ENCODE results near the gene ACP4.
"Not testable (repeated sequence)": the region's sequence is repeated elsewhere in the genome, so short reads cannot be mapped to it uniquely, and the experiment has no call there.

Gene ACP4

GRCh38 chr19:50773454-50773853 lies 16.8 kb upstream of the ACP4 start:
- not testable (repeated sequence) for H3K9me2 ChIP-seq (ENCODE audit: low read depth, low read length); H4K20me1 ChIP-seq (ENCODE audit: insufficient read depth, low read length); H3K9ac ChIP-seq (ENCODE audit: low read length); H3K4me2 ChIP-seq (ENCODE audit: low read length); H2AFZ ChIP-seq (ENCODE audit: low read length); H3K4me1 ChIP-seq (ENCODE audit: insufficient read depth, low read length, severe bottlenecking); H3K79me2 ChIP-seq (ENCODE audit: insufficient read depth, low read length); H3K36me3 ChIP-seq (ENCODE audit: insufficient read depth, low read length); H3K27me3 ChIP-seq (ENCODE audit: insufficient read depth, low read length); H3K9me3 ChIP-seq (ENCODE audit: low read length); H3K4me3 ChIP-seq (ENCODE audit: low read depth, low read length, poor library complexity, severe bottlenecking); H3F3A ChIP-seq (ENCODE audit: insufficient read depth, low read length); H3K27ac ChIP-seq (ENCODE audit: low read depth, low read length, poor library complexity, severe bottlenecking)

DNA sequence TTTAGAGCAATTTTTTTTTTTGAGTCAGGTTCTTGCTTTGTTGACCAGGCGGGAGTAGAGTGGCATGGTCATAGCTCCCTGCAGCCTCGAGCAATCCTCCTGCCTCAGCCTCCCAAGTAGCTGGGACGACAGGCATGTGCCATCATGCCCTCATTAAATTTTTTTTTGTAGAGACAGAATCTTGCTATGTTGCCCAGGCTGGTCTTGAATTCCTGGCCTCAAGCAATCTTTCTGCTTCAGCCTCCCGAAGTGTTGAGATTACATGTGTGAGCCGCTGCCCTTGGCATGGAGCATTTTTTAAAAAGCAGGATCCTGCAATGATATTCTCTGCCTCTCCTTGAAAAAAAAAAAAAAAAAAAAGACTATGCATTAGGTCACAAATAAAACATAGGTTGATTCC lies 14.1 kb upstream of the ACP4 start:
- Histone ChIP-seq H3F3A (ENCODE audit: insufficient read depth, low read length) (no peaks in the 10 kb centered on the region), H3K4me2 (ENCODE audit: low read length) (no peak overlapping the region), H3K4me1 (ENCODE audit: insufficient read depth, low read length, severe bottlenecking) (no peaks in the 10 kb centered on the region), H3K36me3 (ENCODE audit: insufficient read depth, low read length) (no peaks in the 10 kb centered on the region; the same call in 1 of the 2 replicates), H2AFZ (ENCODE audit: low read length) (no peak overlapping the region), H3K9me2 (ENCODE audit: low read depth, low read length) (no peaks in the 10 kb centered on the region), H3K4me3 (ENCODE audit: low read depth, low read length, poor library complexity, severe bottlenecking) (no peak overlapping the region), H3K27ac (ENCODE audit: low read depth, low read length, poor library complexity, severe bottlenecking) (no peak overlapping the region), H4K20me1 (ENCODE audit: insufficient read depth, low read length) (no peaks in the 10 kb centered on the region), H3K27me3 (ENCODE audit: insufficient read depth, low read length) (no peaks in the 10 kb centered on the region), H3K9me3 (ENCODE audit: low read length) (no peaks in the 10 kb centered on the region), H3K9ac (ENCODE audit: low read length) (no peak overlapping the region), H3K79me2 (ENCODE audit: insufficient read depth, low read length) (no peaks in the 10 kb centered on the region)
- TF ChIP-seq CTCF (IDR thresholded peaks at IDR 0.05; ENCODE audit: low read length) (no peak), EZH2 (IDR thresholded peaks at IDR 0.05; ENCODE audit: borderline replicate concordance, low read length) (no peak)

DNA sequence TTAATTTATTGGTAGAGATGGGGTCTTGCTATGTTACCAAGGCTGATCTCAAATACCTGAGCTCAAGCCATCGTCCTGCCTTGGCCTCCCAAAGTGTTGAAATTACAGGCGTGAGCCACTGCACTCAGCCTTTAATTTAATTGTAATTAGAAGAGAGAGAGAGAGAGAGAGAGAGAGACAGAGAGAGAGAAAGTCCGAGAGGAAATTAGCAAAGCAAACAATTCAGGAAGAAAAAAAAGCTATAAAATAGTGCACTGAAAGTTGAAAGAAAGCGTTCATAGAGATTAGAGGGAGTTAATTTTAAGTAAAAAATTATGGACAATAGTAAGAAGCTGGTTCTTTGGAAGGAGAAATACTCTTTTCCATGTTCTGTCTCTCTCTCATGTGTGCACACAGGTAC lies 13.0 kb upstream of the ACP4 start:
- no peaks in the 10 kb centered on the region for H4K20me1 ChIP-seq (ENCODE audit: insufficient read depth, low read length)
- H2AFZ ChIP-seq (ENCODE audit: low read length): no peak overlapping the region
- H3K27me3 ChIP-seq (ENCODE audit: insufficient read depth, low read length): no peaks in the 10 kb centered on the region
- no peak overlapping the region for H3K9ac ChIP-seq (ENCODE audit: low read length)
- H3F3A ChIP-seq (ENCODE audit: insufficient read depth, low read length): no peaks in the 10 kb centered on the region
- H3K36me3 ChIP-seq (ENCODE audit: insufficient read depth, low read length): no peaks in the 10 kb centered on the region; the same call in 1 of the 2 replicates
- no peak overlapping the region for H3K4me2 ChIP-seq (ENCODE audit: low read length)
- no peak for TF ChIP-seq EZH2 (IDR thresholded peaks at IDR 0.05; ENCODE audit: borderline replicate concordance, low read length)
- TF ChIP-seq CTCF (IDR thresholded peaks at IDR 0.05; ENCODE audit: low read length): no peak
- no peaks in the 10 kb centered on the region for H3K4me1 ChIP-seq (ENCODE audit: insufficient read depth, low read length, severe bottlenecking)
- no peak overlapping the region for H3K27ac ChIP-seq (ENCODE audit: low read depth, low read length, poor library complexity, severe bottlenecking)
- no peaks in the 10 kb centered on the region for H3K79me2 ChIP-seq (ENCODE audit: insufficient read depth, low read length)
- no peaks in the 10 kb centered on the region for H3K9me2 ChIP-seq (ENCODE audit: low read depth, low read length)
- no peaks in the 10 kb centered on the region for H3K9me3 ChIP-seq (ENCODE audit: low read length)
- H3K4me3 ChIP-seq (ENCODE audit: low read depth, low read length, poor library complexity, severe bottlenecking): no peak overlapping the region

DNA sequence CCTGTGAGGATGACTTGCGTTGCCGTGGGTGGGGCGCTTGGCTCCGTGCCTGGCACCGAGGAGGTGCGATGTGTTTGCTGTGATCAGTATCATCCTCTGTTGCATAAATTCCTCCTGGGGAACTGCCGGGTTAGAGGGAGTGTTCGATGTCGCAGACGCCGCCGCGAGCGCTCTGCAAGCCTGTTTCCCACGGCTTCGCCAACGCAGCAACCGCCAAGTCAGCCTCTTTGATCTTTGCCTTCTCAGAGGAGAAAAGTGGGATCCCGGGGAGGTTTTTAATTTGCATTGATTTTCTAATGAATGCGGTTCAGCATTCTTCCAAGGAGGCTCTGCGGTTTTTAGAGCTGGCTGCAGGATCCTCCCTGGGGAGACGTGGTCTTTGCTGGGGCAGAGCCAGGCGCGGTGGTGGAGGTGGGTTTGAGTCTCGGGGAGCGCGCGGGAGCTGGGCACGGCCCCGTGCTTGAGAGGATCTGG lies 12.3 kb upstream of the ACP4 start:
- TF ChIP-seq EZH2 (IDR thresholded peaks at IDR 0.05; ENCODE audit: borderline replicate concordance, low read length) (no peak), CTCF (IDR thresholded peaks at IDR 0.05; ENCODE audit: low read length) (no peak)
- Histone ChIP-seq H3K4me2 (ENCODE audit: low read length) (no peak overlapping the region), H4K20me1 (ENCODE audit: insufficient read depth, low read length) (no peaks in the 10 kb centered on the region), H3K36me3 (ENCODE audit: insufficient read depth, low read length) (no peaks in the 10 kb centered on the region), H3K79me2 (ENCODE audit: insufficient read depth, low read length) (no peaks in the 10 kb centered on the region), H3K27ac (ENCODE audit: low read depth, low read length, poor library complexity, severe bottlenecking) (no peak overlapping the region), H3F3A (ENCODE audit: insufficient read depth, low read length) (no peaks in the 10 kb centered on the region), H3K9ac (ENCODE audit: low read length) (no peak overlapping the region), H3K27me3 (ENCODE audit: insufficient read depth, low read length) (0 out of 2 replicates have a peak, but pooled peaks cover 3% of the 10 kb centered on the region), H3K9me2 (ENCODE audit: low read depth, low read length) (no peaks in the 10 kb centered on the region), H3K4me3 (ENCODE audit: low read depth, low read length, poor library complexity, severe bottlenecking) (no peak overlapping the region), H2AFZ (ENCODE audit: low read length) (no peak overlapping the region), H3K4me1 (ENCODE audit: insufficient read depth, low read length, severe bottlenecking) (no peaks in the 10 kb centered on the region), H3K9me3 (ENCODE audit: low read length) (no peaks in the 10 kb centered on the region)

Measured in OCI-LY1 (cell line).